Skin of body (tissue), 2 donors: ENCODE results near the gene SPA17. TPM values are rescaled to one million over a fixed set of nuclear protein-coding genes. Genes with fewer than 3 reads are reported as not detected.
A peak's percentile ranks its signal among the peaks of the same experiment; 100 is the strongest.

Experiments used
- DNase-seq: peaks from one replicate; lab custom pipeline; 2025; lab: John Stamatoyannopoulos, UW
- total RNA-seq: library from RNA; depleted of rRNA; stranded (reverse); fragments of >200 nt; gene quantifications from one replicate; pipeline ENCODE4 v1.2.3, GENCODE V29; 2014

Gene SPA17
- 2.9 TPM for total RNA-seq

GRCh38 chr11:124673333-124674167 is at the start of gene SPA17, which contains the start of gene SIAE:
TSS of gene SPA17 (plus strand) at chr11:124673904. CDS start at chr11:124675265, 1,361 bp downstream.
TSS of gene SIAE (minus strand) at chr11:124673739. CDS start at chr11:124673708, 31 bp downstream.
- DNase-seq = peak; percentile 88

DNA sequence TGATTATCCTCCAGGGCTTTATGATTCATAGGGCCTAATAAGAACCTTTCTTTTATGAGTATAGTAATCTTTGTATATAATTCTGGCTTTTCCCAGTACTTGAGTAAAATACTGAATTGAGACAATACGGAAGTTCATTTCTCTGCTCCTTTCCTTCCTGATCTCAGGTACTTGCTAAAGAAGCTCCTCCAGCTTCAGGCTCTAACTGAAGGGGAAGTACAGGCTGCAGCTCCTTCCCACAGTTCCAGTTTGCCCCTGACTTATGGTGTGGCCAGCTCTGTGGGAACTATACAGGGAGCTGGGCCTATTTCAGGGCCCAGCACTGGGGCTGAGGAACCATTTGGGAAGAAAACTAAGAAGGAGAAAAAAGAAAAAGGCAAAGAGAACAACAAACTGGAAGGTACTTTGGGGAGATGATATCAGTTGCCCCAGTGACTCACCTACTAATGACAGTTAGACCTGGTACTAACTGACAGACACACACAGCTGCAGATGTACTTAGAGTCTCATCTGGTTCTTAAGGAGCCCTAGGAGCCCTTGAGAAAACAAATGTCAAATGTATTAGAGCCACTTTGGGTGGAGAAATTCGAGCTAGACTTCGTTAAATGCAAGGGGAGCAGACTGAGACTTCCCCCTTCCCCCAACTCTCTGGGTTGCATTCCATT is 48.1 kb upstream of the SPA17 start:
- no peak for DNase-seq

DNA sequence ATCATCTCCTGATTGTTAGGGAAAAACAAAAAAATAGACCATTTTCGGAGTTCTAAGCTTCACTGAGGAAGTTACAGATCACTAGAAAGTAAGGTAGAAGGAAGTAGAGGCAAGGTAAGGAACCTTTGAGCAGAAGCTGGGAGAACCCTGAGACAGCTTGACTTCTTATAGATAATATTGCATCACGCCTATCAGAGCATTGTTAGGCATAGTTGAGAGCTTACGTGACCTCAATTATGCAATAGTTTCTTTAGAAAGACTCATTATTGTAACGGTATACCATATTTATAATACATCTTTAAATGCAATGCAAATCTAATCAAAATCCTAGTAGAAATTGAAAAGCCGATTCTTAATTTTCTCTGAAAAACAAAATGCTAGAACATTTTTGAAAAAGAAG is 46.2 kb upstream of the SPA17 start:
- no peak for DNase-seq

DNA sequence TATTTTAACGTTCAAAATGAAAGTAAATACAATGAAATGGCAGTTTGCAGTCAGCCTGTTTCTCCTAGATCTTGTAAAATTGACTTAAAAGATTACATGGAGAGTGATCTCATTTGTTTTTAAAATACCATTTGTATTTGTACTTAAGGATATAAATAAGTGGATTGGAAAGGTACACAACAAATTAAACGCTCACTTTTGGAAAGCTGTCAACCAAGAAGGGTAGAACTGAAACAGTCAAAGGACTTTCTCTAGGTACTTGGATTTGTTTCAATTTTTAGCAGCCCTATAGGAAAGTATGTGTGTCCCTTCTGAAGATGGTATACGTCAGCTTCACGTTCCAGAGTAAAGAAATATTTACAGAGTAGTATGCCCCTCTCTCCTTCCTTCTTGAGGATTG is 43.7 kb upstream of the SPA17 start:
- DNase-seq = no peak

DNA sequence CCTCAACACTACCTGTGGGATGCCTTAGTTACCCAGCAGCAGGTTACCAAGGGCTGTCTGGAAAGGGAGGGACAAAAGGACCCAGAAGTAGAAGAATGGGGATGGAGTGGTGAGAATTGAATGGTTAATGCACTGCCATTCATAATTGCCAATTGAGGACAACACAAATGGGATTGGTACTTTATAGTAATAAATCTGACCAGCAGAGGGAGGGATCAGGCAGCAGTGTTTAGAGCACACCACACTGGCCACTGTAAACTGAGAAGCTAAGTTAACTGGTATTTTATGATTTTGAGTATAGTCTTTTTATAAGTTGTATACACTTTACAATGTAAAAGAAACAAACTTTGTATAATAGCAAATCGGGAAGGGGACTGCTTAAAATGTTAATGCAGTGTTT is 40.3 kb upstream of the SPA17 start:
- no peak for DNase-seq

DNA sequence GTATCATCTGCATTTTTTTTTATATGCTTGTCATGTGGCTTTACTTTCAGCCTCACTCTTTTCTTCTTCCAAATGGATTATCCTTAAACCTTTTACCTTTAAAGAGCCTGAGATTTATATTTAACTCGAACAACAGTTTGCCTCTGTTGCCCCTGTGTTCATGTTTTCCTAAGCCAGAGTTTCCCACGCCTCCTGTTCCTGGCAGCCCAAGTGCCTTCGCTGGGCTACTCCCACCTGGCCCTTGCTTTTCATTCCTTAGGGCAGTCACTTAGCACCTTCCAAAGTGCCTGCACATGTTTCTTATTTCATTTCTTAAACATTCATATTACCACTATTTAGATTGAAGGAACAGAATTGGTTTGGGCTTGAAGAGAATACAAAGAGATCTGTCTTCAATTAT is 37.8 kb upstream of the SPA17 start:
- no peak for DNase-seq

GRCh38 chr11:124638500-124638899 is 35.2 kb upstream of the SPA17 start:
- no peak for DNase-seq

DNA sequence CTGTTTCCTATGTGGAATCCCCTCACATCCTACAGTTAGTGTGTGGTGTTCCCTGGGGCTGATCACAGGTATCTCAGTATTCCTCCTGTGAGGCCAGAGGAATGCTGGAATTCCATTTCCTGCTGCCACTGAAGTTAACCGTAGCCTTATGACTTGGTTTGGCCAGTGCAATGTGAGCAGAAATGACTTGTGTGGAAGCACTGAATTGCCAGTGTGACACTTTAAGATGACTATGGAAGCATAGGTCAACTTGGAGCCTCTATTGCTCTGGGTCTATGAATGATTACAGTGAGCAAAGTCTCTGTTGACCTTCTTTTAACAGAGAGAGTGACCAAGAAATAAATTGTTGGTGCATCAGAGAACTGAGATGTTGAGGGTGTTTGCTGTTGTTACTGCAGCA is 34.5 kb upstream of the SPA17 start:
- DNase-seq = no peak

DNA sequence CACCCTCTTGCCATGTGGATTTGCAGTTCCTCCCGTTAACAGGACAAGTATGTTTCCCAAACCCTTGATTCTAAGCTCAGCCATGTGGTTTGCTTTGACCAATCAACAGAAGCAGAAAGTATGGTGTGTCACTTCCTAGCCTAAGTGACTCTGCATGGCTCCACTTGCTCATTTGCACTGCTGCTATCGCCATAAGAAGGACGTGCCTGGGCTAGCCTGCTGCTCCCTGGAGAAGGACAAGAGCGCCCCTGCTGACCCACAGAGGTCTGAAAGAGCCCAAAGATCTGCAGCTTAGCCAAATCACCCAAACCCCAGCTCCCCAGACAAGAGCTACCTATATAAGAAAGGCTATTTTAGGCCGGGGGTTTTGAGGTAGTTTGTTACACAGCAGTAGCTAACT is 33.0 kb upstream of the SPA17 start:
- no peak for DNase-seq

GRCh38 chr11:124642628-124643027 is 31.1 kb upstream of the SPA17 start:
- DNase-seq = no peak

GRCh38 chr11:124643042-124643604 is 30.6 kb upstream of the SPA17 start:
- no peak for DNase-seq

DNA sequence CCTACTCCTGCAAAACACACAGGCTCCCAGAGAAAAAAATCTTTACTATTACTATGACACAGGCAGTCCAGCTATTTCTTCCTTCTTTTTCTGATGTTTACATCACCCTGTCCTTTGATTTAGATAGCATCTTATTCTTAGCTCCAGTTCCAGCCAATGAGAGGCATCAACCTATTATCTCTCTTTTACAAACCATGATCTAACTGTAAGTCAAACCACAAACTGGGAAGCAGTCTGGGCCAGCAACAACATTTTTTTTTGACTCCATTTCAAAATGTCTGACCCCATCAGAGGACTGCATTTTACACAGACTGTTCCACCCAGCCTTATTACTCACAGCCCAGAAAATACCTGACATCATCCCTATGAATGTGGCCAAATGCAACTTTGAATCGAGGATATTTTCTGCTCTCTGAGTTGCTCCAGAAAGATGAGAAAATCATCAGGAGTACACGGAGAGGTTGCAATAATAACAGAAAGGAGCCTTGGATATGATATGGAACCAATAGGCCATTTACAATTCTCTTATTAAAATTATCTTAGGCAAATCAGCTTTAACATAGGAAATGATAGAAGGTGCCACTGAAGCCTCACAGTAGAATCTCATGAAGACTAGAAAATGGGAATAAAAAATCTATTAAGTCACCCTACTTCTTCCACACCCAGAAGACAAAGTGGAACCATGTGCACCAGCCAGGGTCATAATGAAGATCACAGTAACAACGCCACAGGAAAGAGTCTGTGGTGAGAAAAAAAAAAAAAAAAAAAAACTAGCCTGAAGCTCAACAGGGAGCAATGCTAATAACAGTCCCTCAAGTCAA is 29.9 kb upstream of the SPA17 start:
- DNase-seq = no peak

GRCh38 chr11:124644426-124645280 is 29.1 kb upstream of the SPA17 start:
- peak; percentile 51 for DNase-seq

GRCh38 chr11:124646148-124646547 is 27.6 kb upstream of the SPA17 start:
- DNase-seq = no peak

DNA sequence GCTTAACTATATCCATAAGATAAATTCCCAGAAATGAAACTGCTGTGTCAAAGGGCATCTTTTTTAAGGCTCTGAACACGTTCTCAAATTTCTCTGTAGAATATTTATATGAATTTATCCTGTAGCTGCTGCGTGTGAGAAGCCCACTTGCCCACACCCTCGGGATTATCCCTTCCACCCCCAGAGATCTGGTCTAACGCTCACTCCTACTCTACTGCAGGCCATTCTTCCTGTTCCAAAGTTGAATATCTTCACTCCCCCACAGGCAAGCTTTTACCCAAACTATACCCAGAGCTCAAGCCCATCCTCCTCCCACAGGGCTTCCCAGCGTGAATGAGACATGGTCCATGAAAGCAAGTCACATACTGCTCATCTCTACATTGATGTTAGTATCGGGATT is 25.1 kb upstream of the SPA17 start:
- no peak for DNase-seq

DNA sequence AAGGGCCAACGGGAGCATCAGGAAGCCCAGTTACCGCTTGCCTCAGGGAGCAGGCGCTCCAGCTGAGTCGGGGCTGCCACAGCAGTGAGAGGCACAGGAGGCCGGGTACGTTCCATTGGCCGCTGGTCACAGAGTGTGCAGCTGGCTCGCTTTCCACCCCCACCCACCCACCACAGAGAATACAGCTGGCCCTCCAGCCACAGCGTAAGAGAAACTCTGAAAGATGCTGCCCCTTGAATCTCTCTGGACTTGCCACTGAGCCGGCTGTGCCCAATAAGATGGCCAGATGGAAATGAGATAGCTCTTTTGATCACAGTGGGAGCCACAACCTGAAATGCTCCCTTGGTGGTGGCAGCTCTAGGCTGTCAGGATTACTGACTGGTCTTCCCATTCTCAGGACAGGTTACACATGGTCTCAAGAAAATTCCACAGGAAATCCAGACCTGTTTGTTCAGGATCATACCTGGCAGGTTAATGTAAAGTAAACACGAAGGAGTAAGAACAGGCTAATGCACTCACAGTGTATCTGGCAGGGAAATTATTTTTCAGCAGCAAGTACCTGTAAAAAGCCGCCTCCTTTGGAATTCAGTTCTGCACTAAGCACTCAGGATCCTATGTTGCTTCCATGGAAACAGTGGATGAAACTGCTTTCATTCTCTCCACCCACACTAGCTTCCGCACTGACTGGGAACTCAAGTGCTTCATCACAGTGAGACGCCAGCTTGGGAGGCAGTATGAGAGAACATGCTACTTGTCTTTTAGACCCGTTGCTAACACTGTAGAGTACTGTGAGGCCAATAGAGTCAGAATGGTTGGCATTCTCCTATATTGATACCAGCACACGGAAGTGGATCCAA is 16.7 kb upstream of the SPA17 start:
- DNase-seq = no peak

GRCh38 chr11:124657904-124658303 is 15.8 kb upstream of the SPA17 start:
- no peak for DNase-seq

- DNase-seq = no peak
These were observed 15.2 kb upstream of the SPA17 start for GRCh38 chr11:124658501-124658900.

DNA sequence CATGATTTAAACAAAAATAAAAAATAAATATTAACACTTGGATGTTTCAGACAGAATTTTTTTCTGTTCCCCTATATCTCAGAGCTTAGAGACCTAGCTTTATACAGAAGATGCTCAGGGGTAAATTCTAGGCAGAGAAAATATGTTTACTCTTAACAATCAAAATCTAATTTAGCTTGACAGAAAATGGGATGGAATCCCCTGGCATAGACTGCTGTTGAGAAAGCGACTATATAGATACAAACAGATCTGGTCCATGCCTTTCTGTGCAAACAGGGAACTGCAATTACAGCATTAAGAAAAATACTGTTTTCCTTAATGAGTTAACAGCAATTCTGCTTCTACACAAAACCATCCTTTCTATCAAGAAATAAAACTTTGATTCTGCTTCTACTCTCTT is 14.7 kb upstream of the SPA17 start:
- no peak for DNase-seq

DNA sequence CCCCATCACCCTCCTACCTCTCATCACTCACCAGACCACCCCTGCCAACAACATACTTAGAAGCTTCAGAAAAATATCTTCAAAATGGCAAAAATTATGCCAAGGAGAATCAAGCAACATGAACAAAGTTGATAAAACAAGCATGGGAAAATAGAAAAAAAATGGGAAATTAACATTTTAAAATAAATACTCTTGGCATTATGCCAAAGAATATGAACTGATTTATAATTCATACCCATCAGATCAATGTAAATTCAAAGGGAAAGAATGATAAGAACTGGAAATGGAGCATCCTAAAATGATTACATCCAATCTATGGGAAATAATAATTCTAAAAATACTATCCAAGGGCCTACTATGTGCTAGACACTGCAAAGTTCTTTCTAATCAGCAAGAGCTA is 12.2 kb upstream of the SPA17 start:
- no peak for DNase-seq
